Islet precursor cell (in vitro differentiated cells): Measurements from ENCODE around the gene CACNA2D3.
A peak's percentile ranks its signal among the peaks of the same experiment; 100 is the strongest.

ENCODE experiments used
- DNase-seq: peaks from one replicate; pipeline ENCODE4 v3.0.0-alpha.2; 2018

CACNA2D3 gene

GRCh38 chr3:54171951-54172350 is 49.6 kb downstream of the CACNA2D3 start:
- DNase-seq = no peak

GRCh38 chr3:54173371-54173770 is 51.0 kb downstream of the CACNA2D3 start:
- no peak for DNase-seq

GRCh38 chr3:54176106-54176505 is 53.8 kb downstream of the CACNA2D3 start:
- DNase-seq = no peak

- DNase-seq = no peak
Observed at GRCh38 chr3:54177816-54178215, 55.5 kb downstream of the CACNA2D3 start.

- no peak for DNase-seq
Observed at GRCh38 chr3:54178376-54178775, 56.0 kb downstream of the CACNA2D3 start.

- no peak for DNase-seq
Observed at GRCh38 chr3:54180921-54181320, 58.6 kb downstream of the CACNA2D3 start.

GRCh38 chr3:54182242-54182641 is 59.9 kb downstream of the CACNA2D3 start:
- DNase-seq = no peak

- DNase-seq = no peak
Observed at GRCh38 chr3:54185740-54186139, 63.4 kb downstream of the CACNA2D3 start.

- peak; percentile 85 for DNase-seq
Observed at GRCh38 chr3:54188176-54188791, 65.9 kb downstream of the CACNA2D3 start.

GRCh38 chr3:54191220-54191619 is 68.9 kb downstream of the CACNA2D3 start:
- peak; percentile 8 for DNase-seq

- no peak for DNase-seq
Observed at GRCh38 chr3:54192026-54192425, 69.7 kb downstream of the CACNA2D3 start.

- no peak for DNase-seq
Observed at GRCh38 chr3:54193093-54193492, 70.7 kb downstream of the CACNA2D3 start.

- peak; percentile 17 for DNase-seq
Observed at GRCh38 chr3:54196360-54196991, 74.1 kb downstream of the CACNA2D3 start.

- DNase-seq = peak; percentile 29
Observed at GRCh38 chr3:54197509-54197908, 75.2 kb downstream of the CACNA2D3 start.

GRCh38 chr3:54198556-54198955 is 76.2 kb downstream of the CACNA2D3 start:
- peak; percentile 68 for DNase-seq

GRCh38 chr3:54202054-54202453 is 79.7 kb downstream of the CACNA2D3 start:
- peak; percentile 22 for DNase-seq

GRCh38 chr3:54202651-54203248 is 80.4 kb downstream of the CACNA2D3 start:
- peak; percentile 11 for DNase-seq

GRCh38 chr3:54206874-54207273 is 84.5 kb downstream of the CACNA2D3 start:
- peak; percentile 44 for DNase-seq

GRCh38 chr3:54211097-54211496 is 88.7 kb downstream of the CACNA2D3 start:
- peak; percentile 6 for DNase-seq

GRCh38 chr3:54212723-54213122 is 90.4 kb downstream of the CACNA2D3 start:
- DNase-seq = peak; percentile 38

- DNase-seq = peak; percentile 61
Observed at GRCh38 chr3:54213907-54214306, 91.6 kb downstream of the CACNA2D3 start.

GRCh38 chr3:54214845-54215244 is 92.5 kb downstream of the CACNA2D3 start:
- DNase-seq = no peak

- DNase-seq = peak; percentile 13
Observed at GRCh38 chr3:54215521-54215920, 93.2 kb downstream of the CACNA2D3 start.

- peak; percentile 29 for DNase-seq
Observed at GRCh38 chr3:54217828-54218227, 95.5 kb downstream of the CACNA2D3 start.
